ENCODE data around the gene FARS2.

FARS2 gene

DNA sequence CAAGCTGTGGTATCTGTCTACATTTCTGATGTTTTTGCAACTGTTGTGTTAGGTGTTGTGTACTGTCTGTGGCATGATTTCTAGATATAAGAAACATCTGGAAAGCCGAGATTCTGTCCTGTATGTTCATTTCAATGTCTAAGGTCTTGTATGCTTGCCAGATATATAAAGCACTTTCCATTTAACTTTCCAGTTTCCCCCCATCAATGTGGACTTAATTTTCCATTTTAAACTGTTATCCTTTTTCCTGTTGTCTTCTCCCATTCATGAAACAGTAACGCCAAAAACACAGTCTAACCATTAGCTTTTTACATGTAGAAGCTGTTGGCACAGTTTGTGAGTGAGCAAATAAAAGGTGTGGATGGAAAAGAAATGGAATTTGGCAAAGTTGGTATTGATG lies 181.6 kb downstream of the FARS2 start:
- no peak for FAIRE-seq
- DNase-seq (ENCODE audit: insufficient read length) = no peak
- TF ChIP-seq TAF1 (IDR thresholded peaks at IDR 0.05; ENCODE audit: borderline replicate concordance, low read depth, low read length) (no peak), POLR2A (IDR thresholded peaks at IDR 0.05; ENCODE audit: low read depth, low read length) (no peak)

DNA sequence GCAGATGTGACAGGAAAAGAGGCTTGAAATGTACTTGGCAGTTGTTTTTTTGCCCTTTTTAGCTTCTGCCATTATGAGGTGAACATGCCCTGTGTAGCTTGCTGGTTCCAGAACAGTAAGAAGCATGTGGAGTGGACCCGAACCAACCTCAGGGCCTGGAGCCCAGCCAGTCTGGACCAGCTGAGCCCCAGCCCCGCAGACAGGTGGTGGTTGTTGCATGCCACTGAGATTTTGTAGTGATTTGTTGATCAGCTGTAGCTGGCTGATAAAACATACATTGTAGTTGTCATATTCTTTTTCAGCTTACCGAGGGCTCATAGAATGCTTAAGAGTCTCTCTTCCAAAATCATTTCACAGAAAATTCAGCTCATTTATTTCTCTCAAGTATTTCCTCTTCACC lies 182.2 kb downstream of the FARS2 start:
- TF ChIP-seq POLR2AphosphoS5 (IDR thresholded peaks at IDR 0.05; ENCODE audit: low read depth, low read length) = no peak
- no peak for TF ChIP-seq POLR2A (IDR thresholded peaks at IDR 0.05; ENCODE audit: low read depth, low read length)
- TF ChIP-seq TAF1 (IDR thresholded peaks at IDR 0.05; ENCODE audit: borderline replicate concordance, low read depth, low read length) = no peak
- DNase-seq (ENCODE audit: insufficient read length) = no peak
- FAIRE-seq = no peak

DNA sequence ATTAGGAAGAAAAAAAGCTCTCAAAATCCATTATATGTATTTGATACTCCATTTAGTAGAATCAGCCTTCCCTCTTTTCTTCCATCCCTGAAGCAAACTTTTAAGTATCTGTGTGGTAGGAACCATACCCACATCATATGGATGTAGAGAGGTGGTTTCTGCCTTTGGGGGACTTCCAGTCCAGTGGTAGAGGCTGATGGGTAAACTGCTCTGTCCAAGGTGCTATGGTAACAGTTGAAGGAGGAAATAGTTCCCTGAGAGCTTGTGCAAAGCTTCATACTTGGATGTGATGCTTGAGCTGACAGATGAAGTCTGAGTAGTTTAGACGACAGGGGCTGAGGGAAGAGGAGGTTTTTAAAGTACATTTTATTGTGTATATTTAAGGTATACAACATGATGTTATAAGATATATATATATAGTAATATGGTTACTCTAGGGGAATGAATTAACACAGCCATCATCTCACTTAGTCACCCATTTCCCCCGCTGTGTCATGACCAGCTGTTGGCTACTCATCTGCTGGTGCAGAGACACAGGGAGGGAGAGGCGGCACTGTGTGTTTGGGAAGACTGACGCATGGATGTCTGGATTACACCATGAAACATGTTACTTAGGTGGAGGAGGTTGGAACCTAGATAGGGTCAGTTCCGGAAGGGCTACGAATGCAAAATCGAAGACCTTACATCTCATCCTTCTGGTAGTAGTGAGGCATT lies 185.2 kb downstream of the FARS2 start:
- TF ChIP-seq TAF1 (IDR thresholded peaks at IDR 0.05; ENCODE audit: borderline replicate concordance, low read depth, low read length) (no peak), POLR2AphosphoS5 (IDR thresholded peaks at IDR 0.05; ENCODE audit: low read depth, low read length) (no peak), POLR2A (IDR thresholded peaks at IDR 0.05; ENCODE audit: low read depth, low read length) (no peak)
- FAIRE-seq = no peak
- no peak for DNase-seq (ENCODE audit: insufficient read length)

DNA sequence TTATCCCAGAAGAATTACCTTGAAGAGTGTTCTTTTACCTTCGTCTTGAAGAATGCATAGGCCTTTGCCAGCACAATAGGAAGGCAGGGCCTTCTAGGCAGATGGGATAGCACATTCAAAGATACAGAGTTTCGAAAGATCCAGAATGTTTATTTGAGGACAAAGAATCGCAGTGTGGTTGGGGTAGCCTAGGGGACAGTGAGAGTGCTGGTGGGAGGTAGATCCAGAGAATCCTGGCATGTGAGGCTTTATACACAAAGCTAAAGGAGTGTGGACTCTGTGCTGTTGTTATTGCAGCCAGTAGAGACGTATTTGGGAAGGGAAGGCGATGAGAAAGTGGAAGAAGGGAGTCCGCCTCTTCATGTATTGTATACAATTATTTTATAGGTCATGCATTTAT lies 186.6 kb downstream of the FARS2 start:
- no peak for FAIRE-seq
- no peak for DNase-seq (ENCODE audit: insufficient read length)
- TF ChIP-seq POLR2AphosphoS5 (IDR thresholded peaks at IDR 0.05; ENCODE audit: low read depth, low read length) (no peak), POLR2A (IDR thresholded peaks at IDR 0.05; ENCODE audit: low read depth, low read length) (no peak), TAF1 (IDR thresholded peaks at IDR 0.05; ENCODE audit: borderline replicate concordance, low read depth, low read length) (no peak)

DNA sequence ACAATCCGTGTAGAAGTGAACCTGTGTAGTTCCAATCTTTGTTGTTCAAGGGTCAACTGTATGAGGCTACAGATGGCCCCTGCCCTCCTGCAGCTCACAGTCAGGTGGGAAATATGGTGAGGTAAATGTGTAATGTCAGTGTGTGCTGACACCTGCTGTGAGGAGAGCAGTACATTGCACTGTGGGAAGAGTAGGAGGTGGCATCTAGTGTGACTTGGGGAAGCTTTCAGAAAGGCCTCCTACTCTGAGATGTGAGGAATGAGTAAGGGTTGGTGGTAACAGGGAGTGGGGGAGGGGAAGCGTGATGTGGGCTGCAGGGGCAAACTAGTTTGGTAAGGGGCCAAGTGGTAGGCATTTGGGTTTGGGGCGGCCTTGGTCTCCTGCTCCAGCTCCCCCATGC lies 188.8 kb downstream of the FARS2 start:
- FAIRE-seq = no peak
- TF ChIP-seq POLR2AphosphoS5 (IDR thresholded peaks at IDR 0.05; ENCODE audit: low read depth, low read length) = no peak
- no peak for TF ChIP-seq POLR2A (IDR thresholded peaks at IDR 0.05; ENCODE audit: low read depth, low read length)
- no peak for TF ChIP-seq TAF1 (IDR thresholded peaks at IDR 0.05; ENCODE audit: borderline replicate concordance, low read depth, low read length)
- DNase-seq (ENCODE audit: insufficient read length) = no peak

DNA sequence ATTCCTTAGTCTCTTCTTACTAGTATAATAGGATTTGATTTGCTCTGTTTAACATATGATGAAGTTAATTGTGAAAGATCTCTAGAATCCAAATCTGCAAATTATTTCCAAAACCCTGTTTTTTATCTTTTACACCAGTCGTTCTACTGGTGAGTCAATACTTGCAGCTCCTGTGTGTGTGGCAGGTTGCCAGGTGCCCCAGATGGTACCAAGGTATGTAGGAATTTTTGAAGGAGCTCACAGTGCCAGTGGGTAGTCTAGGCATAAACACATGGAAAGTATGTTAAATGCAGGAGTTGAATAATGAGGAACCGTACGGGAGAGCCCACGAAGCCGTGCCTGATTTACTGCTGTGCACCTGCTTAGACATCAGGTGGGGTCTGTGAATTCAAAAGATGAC lies 192.2 kb downstream of the FARS2 start:
- TF ChIP-seq POLR2A (IDR thresholded peaks at IDR 0.05; ENCODE audit: low read depth, low read length) = no peak
- TF ChIP-seq TAF1 (IDR thresholded peaks at IDR 0.05; ENCODE audit: borderline replicate concordance, low read depth, low read length) = no peak
- no peak for TF ChIP-seq POLR2AphosphoS5 (IDR thresholded peaks at IDR 0.05; ENCODE audit: low read depth, low read length)
- DNase-seq (ENCODE audit: insufficient read length) (no peak), FAIRE-seq (no peak)

DNA sequence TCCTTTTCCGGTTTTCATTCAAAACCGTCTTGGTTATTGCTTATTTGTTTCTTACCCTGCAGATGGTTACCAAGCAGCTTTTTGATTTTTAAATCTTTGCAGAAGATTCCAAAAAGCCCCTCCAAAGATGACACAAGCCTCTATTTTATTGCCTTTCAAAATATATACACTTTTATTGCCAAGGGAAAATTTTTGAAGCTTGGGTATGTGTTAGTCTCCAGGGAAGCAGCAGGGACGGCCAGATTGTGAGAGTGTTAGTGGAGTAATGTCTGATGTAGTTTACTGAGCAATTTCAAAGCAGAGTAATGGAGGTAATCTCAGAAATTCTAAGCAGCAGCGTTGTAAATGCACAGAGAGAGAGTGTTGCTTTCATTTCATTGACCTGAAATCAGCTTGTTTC lies 193.8 kb downstream of the FARS2 start:
- TF ChIP-seq POLR2AphosphoS5 (IDR thresholded peaks at IDR 0.05; ENCODE audit: low read depth, low read length) (no peak), POLR2A (IDR thresholded peaks at IDR 0.05; ENCODE audit: low read depth, low read length) (no peak), TAF1 (IDR thresholded peaks at IDR 0.05; ENCODE audit: borderline replicate concordance, low read depth, low read length) (no peak)
- no peak for DNase-seq (ENCODE audit: insufficient read length)
- no peak for FAIRE-seq

DNA sequence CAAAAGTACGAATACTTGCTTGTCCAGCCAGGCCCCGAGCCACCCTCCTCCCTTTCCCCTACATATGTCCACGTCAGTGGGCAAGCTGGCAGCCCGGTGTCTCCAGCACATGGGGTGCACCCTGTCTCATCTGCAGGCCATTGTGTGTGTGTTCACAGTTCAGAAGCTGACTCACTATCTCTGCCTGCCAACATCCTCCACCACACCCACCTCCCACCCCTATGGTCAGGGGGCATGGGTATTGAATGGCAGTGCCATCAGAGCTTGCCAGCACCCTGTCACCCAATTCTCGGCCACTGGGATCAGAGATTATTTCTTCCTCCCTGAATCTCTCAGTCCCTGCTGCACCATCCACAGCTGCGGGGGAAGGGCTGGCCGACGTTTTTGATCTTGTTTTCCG lies 195.7 kb downstream of the FARS2 start:
- no peak for FAIRE-seq

DNA sequence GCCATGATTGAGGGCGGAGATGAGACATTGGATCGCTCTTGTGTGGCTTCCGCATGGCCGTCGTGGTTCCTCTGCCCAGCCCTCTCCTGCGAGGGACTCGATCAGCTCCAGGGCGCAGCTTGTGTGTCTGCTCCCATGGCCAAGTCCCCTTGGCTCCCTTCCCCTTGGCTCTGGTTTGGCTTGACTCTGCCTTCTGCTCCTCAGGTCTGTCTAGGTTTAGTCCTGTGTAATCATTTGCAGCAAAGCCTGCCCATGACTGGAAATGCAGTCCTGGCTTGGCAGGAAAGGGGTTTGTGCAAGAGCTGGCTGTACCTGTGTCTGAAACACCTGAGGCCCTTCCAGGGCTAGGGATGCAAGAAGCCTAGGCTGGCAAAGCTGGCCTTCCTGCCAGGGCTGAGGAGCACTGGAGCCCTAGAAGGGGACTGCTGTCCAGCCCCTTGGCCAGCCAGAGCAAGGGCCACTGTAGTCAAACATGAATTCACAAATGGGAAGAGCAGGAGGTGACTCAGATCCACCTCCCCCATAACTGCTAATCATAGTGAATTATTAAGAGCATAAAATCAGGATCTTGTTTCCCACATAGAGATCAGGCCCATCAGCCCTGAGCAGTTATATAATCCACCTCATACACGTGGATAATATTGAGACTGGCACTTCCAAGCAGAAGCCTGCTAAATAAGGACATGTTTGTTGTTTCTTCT lies 196.8 kb downstream of the FARS2 start:
- FAIRE-seq (no peak), DNase-seq (ENCODE audit: insufficient read length) (no peak)
- TF ChIP-seq POLR2AphosphoS5 (IDR thresholded peaks at IDR 0.05; ENCODE audit: low read depth, low read length) (no peak), POLR2A (IDR thresholded peaks at IDR 0.05; ENCODE audit: low read depth, low read length) (no peak), TAF1 (IDR thresholded peaks at IDR 0.05; ENCODE audit: borderline replicate concordance, low read depth, low read length) (no peak)

More for the DNA sequence above, 195.7 kb downstream of the FARS2 start:
- TF ChIP-seq TAF1 (IDR thresholded peaks at IDR 0.05; ENCODE audit: borderline replicate concordance, low read depth, low read length) (no peak), POLR2AphosphoS5 (IDR thresholded peaks at IDR 0.05; ENCODE audit: low read depth, low read length) (no peak), POLR2A (IDR thresholded peaks at IDR 0.05; ENCODE audit: low read depth, low read length) (no peak)
- no peak for DNase-seq (ENCODE audit: insufficient read length)

DNA sequence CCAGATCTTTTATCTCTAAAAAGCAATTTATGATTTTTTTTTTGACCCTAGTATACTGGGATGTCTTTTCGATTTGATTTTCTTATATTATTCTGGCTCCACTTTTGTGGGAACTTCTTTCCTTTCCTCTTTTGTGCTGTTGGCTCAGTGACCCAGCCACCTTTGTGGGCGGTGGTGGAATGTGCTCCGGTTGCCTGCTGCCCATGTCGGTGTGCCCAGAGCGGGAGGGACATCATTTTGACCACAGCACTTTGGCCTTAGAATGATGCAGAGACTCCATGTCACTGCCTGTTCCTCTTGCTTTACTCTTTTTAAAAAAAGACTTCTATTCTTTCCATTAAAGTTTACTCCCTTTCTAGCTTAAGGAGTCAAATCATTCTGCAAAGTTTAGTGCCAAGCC lies 198.0 kb downstream of the FARS2 start:
- TF ChIP-seq TAF1 (IDR thresholded peaks at IDR 0.05; ENCODE audit: borderline replicate concordance, low read depth, low read length) (no peak), POLR2A (IDR thresholded peaks at IDR 0.05; ENCODE audit: low read depth, low read length) (no peak), POLR2AphosphoS5 (IDR thresholded peaks at IDR 0.05; ENCODE audit: low read depth, low read length) (no peak)
- FAIRE-seq (no peak), DNase-seq (ENCODE audit: insufficient read length) (no peak)

DNA sequence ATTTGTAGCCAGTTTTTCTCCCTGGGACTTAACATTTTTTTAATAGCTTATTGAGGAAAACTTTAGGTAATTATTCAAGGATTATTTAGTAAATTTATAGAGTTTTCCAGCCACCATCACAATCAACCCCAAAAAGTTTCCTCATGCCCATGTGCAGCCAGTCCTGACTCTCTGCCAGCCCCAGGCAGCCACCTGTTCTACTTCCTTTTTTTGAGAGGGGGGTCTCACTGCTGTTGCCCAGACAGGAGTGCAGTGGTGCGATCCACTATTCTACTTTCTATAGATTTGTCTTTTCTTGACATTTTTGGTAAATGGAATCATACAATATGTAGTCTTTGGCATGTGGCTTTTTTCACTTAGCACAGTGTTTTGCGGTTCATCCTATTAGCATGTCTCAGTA lies 200.1 kb downstream of the FARS2 start:
- FAIRE-seq (no peak), DNase-seq (ENCODE audit: insufficient read length) (no peak)
- TF ChIP-seq TAF1 (IDR thresholded peaks at IDR 0.05; ENCODE audit: borderline replicate concordance, low read depth, low read length) (no peak), POLR2AphosphoS5 (IDR thresholded peaks at IDR 0.05; ENCODE audit: low read depth, low read length) (no peak), POLR2A (IDR thresholded peaks at IDR 0.05; ENCODE audit: low read depth, low read length) (no peak)

DNA sequence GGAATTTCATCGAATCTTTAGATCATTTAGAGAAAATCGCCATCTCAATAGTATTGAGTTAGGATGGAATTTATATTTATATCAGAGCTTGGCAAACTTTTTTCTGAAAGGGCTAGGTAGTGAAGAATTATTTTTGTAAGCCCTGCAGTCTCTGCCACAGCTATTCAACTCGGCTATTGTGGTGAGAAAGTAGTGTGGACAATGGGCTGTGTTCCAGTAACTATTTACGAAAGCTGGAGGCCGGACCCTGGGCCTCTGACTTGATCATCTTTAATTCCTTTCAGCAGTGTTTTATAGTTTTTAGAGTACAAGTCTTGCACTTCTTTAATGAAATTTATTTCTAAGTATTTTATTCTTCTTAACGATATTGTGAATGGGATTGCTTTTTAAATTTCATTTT lies 201.5 kb downstream of the FARS2 start:
- TF ChIP-seq POLR2AphosphoS5 (IDR thresholded peaks at IDR 0.05; ENCODE audit: low read depth, low read length) = no peak
- TF ChIP-seq POLR2A (IDR thresholded peaks at IDR 0.05; ENCODE audit: low read depth, low read length) = no peak
- no peak for TF ChIP-seq TAF1 (IDR thresholded peaks at IDR 0.05; ENCODE audit: borderline replicate concordance, low read depth, low read length)
- FAIRE-seq (no peak), DNase-seq (ENCODE audit: insufficient read length) (no peak)
